ENCODE results near the gene CUBN. TPM values are rescaled to one million over a fixed set of nuclear protein-coding genes. Genes with fewer than 3 reads are reported as not detected.

Gene CUBN
- total RNA-seq, 1 donor from 2014 or later = 6.8 TPM

GRCh38 chr10:16811765-16812164 lies 317.8 kb downstream of the CUBN start:
- H3K9me3 ChIP-seq = no peaks in the 10 kb centered on the region
- H3K27me3 ChIP-seq = no peaks in the 10 kb centered on the region
- H3K4me1 ChIP-seq = peaks cover 0 to 29% of the 10 kb centered on the region in 2 donors
- TF ChIP-seq CTCF (IDR thresholded peaks at IDR 0.05) = no peak
- peaks cover 0 to 3% of the 10 kb centered on the region in 2 donors for H3K36me3 ChIP-seq
- no peak overlapping the region for H3K27ac ChIP-seq
- H3K4me3 ChIP-seq = no peak overlapping the region
- intact Hi-C loops (cut with DNase I) = loop anchor here (10.0 kb wide), 1 partner anchor 1843 kb away; the partner anchor contains the start of genes ARL5B and NSUN6
- no peak for DNase-seq (ENCODE audit: low spot score in 2 of 2)

- H3K27ac ChIP-seq = no peak overlapping the region
- peaks cover 0 to 28% of the 10 kb centered on the region in 2 donors for H3K4me1 ChIP-seq
- H3K27me3 ChIP-seq = no peaks in the 10 kb centered on the region
- H3K9me3 ChIP-seq = no peaks in the 10 kb centered on the region
- intact Hi-C loops (cut with DNase I) = loop anchor here (10.0 kb wide), 1 partner anchor 1844 kb away; the partner anchor contains the start of genes ARL5B and NSUN6
- TF ChIP-seq CTCF (IDR thresholded peaks at IDR 0.05) = no peak
- DNase-seq (ENCODE audit: low spot score in 2 of 2) = no peak
- peaks cover 0 to 3% of the 10 kb centered on the region in 2 donors for H3K36me3 ChIP-seq
- no peak overlapping the region for H3K4me3 ChIP-seq
Observed at GRCh38 chr10:16811292-16811691, 318.3 kb downstream of the CUBN start.

GRCh38 chr10:16809074-16809718 lies 320.4 kb downstream of the CUBN start:
- no peak overlapping the region for H3K27ac ChIP-seq
- peak in 2 of 3 experiments; percentile 21 to 48 for TF ChIP-seq CTCF (IDR thresholded peaks at IDR 0.05)
- peaks cover 0 to 3% of the 10 kb centered on the region in 2 donors for H3K36me3 ChIP-seq
- H3K4me3 ChIP-seq = no peak overlapping the region
- no peaks in the 10 kb centered on the region for H3K27me3 ChIP-seq
- DNase-seq (ENCODE audit: low spot score in 2 of 2) = no peak
- no peaks in the 10 kb centered on the region for H3K9me3 ChIP-seq
- intact Hi-C loops (cut with DNase I) = no loop called here
- H3K4me1 ChIP-seq = peaks cover 0 to 12% of the 10 kb centered on the region in 2 donors

- Histone ChIP-seq H3K36me3 (no peaks in the 10 kb centered on the region), H3K27ac (no peak overlapping the region), H3K9me3 (no peaks in the 10 kb centered on the region), H3K27me3 (no peaks in the 10 kb centered on the region), H3K4me1 (no peaks in the 10 kb centered on the region), H3K4me3 (no peak overlapping the region)
- TF ChIP-seq CTCF (IDR thresholded peaks at IDR 0.05) = no peak
- intact Hi-C loops (cut with DNase I) = no loop called here
- no peak for DNase-seq (ENCODE audit: low spot score in 2 of 2)
Observed at GRCh38 chr10:16804123-16804522, 325.5 kb downstream of the CUBN start.

- DNase-seq (ENCODE audit: low spot score in 2 of 2) = no peak
- intact Hi-C loops (cut with DNase I) = no loop called here
- no peaks in the 10 kb centered on the region for H3K27me3 ChIP-seq
- no peaks in the 10 kb centered on the region for H3K36me3 ChIP-seq
- H3K27ac ChIP-seq = no peak overlapping the region
- H3K4me1 ChIP-seq = no peaks in the 10 kb centered on the region
- no peak for TF ChIP-seq CTCF (IDR thresholded peaks at IDR 0.05)
- H3K9me3 ChIP-seq = no peaks in the 10 kb centered on the region
- no peak overlapping the region for H3K4me3 ChIP-seq
Observed at GRCh38 chr10:16803464-16803863, 326.1 kb downstream of the CUBN start.

All from ascending aorta (tissue), 2 donors.